ENCODE data around the gene USP9X.

USP9X gene

DNA sequence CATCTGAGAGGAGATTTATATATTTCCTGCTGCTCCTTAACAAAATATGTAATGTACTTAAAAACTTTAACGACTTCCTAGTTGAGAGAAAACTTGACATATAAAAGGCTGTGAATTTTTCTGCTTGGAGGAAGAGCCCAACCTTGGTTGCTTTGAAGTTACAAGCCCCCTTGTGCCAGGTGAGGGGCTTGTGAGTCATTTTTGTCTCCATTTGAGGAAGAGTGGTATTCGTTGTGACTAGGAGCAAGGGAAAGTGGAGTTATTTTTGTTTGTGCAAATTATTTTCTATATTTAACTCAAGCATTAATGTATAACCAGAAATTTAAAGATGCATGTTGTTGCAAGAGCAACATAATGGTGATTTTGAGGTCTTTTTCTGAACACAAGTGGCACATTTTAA is 149.7 kb downstream of the USP9X start:
- Histone ChIP-seq H3K36me3 (ENCODE audit: control insufficient read depth, insufficient read depth, low read length) (peaks cover 2% of the 10 kb centered on the region; the same call in 1 of the 2 replicates), H3K27ac (ENCODE audit: low read length) (no peak overlapping the region), H3K27me3 (ENCODE audit: control insufficient read depth, insufficient read depth, low read length) (no peaks in the 10 kb centered on the region), H3K4me1 (ENCODE audit: control insufficient read depth, insufficient read depth, low read length) (no peaks in the 10 kb centered on the region), H3K9me3 (ENCODE audit: control insufficient read depth, insufficient read depth, low read length) (no peaks in the 10 kb centered on the region), H3K4me3 (ENCODE audit: low read length) (no peak overlapping the region)
- WGBS (ENCODE audit: insufficient coverage, insufficient read length): no CpG with 5 or more reads among the region's 2 CpGs
- DNase-seq (ENCODE audit: low read depth, low spot score): no peak

DNA sequence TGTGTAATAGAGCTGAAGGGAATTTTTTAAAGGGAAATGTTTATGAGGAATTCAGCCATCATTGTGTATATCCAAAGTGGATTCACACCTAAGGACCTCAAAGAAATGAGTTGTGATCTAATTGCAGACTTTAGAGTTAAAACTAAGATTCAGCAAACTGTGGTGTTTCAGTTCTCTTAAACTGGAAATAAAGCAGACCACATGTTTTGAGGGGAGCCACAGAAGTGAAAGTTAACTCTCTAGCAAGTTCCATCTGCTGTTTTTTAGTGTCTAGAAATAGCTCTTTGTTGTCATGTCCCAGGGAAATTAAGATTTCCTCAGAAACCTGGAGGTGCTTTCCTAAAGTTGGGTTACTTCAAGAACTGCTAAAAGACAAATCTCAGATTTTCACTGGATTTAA is 151.4 kb downstream of the USP9X start:
- no peaks in the 10 kb centered on the region for H3K9me3 ChIP-seq (ENCODE audit: control insufficient read depth, insufficient read depth, low read length)
- no peak for DNase-seq (ENCODE audit: low read depth, low spot score)
- no peaks in the 10 kb centered on the region for H3K27me3 ChIP-seq (ENCODE audit: control insufficient read depth, insufficient read depth, low read length)
- no peak overlapping the region for H3K4me3 ChIP-seq (ENCODE audit: low read length)
- no peaks in the 10 kb centered on the region for H3K4me1 ChIP-seq (ENCODE audit: control insufficient read depth, insufficient read depth, low read length)
- no peak overlapping the region for H3K27ac ChIP-seq (ENCODE audit: low read length)
- H3K36me3 ChIP-seq (ENCODE audit: control insufficient read depth, insufficient read depth, low read length): peaks cover 2% of the 10 kb centered on the region; the same call in 1 of the 2 replicates

DNA sequence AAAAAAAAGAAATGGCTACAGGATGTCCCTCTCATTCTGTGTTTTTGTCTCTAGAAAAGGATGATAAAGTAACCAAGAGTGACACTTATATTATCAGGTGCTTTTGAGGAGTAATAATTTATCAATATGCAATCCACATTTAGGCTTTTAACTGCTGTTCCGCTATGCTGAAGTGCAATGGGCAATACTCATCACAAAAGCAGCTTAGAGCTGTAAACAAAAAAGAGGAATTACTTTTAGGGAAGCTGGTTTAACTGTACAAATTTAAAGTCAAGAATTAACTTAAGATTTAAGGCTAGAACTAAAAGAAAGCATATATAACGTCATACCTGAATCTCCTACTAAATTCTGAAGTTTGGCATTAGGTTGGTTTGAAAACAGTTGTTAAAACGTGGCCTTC is 155.3 kb downstream of the USP9X start:
- H3K9me3 ChIP-seq (ENCODE audit: control insufficient read depth, insufficient read depth, low read length): no peaks in the 10 kb centered on the region
- H3K4me3 ChIP-seq (ENCODE audit: low read length): no peak overlapping the region
- H3K27ac ChIP-seq (ENCODE audit: low read length): no peak overlapping the region
- H3K4me1 ChIP-seq (ENCODE audit: control insufficient read depth, insufficient read depth, low read length): no peaks in the 10 kb centered on the region
- no peak for DNase-seq (ENCODE audit: low read depth, low spot score)
- H3K36me3 ChIP-seq (ENCODE audit: control insufficient read depth, insufficient read depth, low read length): no peaks in the 10 kb centered on the region
- H3K27me3 ChIP-seq (ENCODE audit: control insufficient read depth, insufficient read depth, low read length): no peaks in the 10 kb centered on the region
- WGBS (ENCODE audit: insufficient coverage, insufficient read length): no CpG with 5 or more reads among the region's 3 CpGs

DNA sequence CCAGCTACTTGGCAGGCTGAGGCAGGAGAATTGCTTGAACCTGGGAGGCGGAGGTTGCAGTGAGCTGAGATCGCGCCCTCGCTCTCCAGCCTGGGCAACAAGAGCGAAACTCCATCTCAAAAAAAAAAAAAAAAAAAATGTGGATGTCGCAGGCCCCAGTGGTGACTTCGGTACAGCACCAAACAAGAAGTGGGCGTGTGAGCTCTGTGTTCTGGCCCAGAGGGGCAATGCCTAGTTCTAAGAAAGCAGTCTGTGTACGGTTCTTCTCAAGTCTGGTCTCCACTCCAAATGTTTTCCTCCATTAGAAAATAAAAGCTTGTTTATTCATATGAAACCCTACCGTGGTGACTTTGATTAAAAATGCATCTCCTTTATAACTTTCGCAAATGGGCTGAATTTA is 156.7 kb downstream of the USP9X start:
- no peak overlapping the region for H3K27ac ChIP-seq (ENCODE audit: low read length)
- no CpG with 5 or more reads among the region's 11 CpGs for WGBS (ENCODE audit: insufficient coverage, insufficient read length)
- no peaks in the 10 kb centered on the region for H3K9me3 ChIP-seq (ENCODE audit: control insufficient read depth, insufficient read depth, low read length)
- no peaks in the 10 kb centered on the region for H3K36me3 ChIP-seq (ENCODE audit: control insufficient read depth, insufficient read depth, low read length)
- H3K4me3 ChIP-seq (ENCODE audit: low read length): no peak overlapping the region
- H3K4me1 ChIP-seq (ENCODE audit: control insufficient read depth, insufficient read depth, low read length): no peaks in the 10 kb centered on the region
- H3K27me3 ChIP-seq (ENCODE audit: control insufficient read depth, insufficient read depth, low read length): no peaks in the 10 kb centered on the region
- no peak for DNase-seq (ENCODE audit: low read depth, low spot score)

DNA sequence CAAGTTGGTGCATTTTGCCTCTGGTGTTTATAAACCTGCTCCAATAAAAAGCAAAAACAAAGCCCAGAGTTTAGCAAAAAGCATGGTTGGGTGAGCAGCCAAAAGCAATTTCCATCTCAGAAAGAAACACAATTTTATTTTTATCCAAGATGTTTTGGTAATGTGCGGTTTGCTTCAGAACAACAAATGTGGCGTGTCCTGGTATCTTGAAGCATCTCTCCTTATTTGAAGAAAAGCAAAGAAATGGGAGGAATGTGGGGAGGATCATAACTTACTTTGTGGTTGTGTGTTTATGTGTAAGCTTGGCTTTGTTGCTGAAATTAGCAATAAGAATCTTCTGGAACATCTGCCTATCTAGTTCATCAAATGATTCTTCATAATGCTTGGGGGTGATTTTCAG is 160.4 kb downstream of the USP9X start:
- Histone ChIP-seq H3K4me3 (ENCODE audit: low read length) (no peak overlapping the region), H3K9me3 (ENCODE audit: control insufficient read depth, insufficient read depth, low read length) (no peaks in the 10 kb centered on the region), H3K36me3 (ENCODE audit: control insufficient read depth, insufficient read depth, low read length) (no peaks in the 10 kb centered on the region), H3K27me3 (ENCODE audit: control insufficient read depth, insufficient read depth, low read length) (no peaks in the 10 kb centered on the region), H3K4me1 (ENCODE audit: control insufficient read depth, insufficient read depth, low read length) (no peaks in the 10 kb centered on the region), H3K27ac (ENCODE audit: low read length) (no peak overlapping the region)
- DNase-seq (ENCODE audit: low read depth, low spot score): no peak
- WGBS (ENCODE audit: insufficient coverage, insufficient read length): no CpG with 5 or more reads among the region's 2 CpGs

DNA sequence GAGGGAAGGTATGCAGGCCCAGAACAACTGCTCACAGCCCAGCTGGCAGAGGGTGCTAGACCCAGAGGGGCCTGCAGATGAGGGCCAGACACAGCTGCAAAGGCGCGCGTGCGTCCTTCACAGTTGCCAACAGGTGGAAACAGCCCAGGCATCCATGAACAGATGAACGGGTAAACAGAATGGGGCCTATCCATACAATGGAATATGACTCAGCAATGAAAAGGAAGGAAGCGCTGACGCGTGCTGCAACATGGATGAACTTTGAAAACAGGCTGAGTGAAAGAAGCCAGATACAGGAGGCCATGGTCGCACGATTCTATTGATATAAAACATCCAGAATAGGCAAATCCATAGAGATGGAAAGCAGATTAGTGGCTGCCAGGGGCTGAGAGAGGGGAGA is 165.6 kb downstream of the USP9X start:
- no CpG with 5 or more reads among the region's 10 CpGs for WGBS (ENCODE audit: insufficient coverage, insufficient read length)
- Histone ChIP-seq H3K36me3 (ENCODE audit: control insufficient read depth, insufficient read depth, low read length) (no peaks in the 10 kb centered on the region), H3K4me1 (ENCODE audit: control insufficient read depth, insufficient read depth, low read length) (no peaks in the 10 kb centered on the region), H3K4me3 (ENCODE audit: low read length) (no peak overlapping the region), H3K27ac (ENCODE audit: low read length) (no peak overlapping the region), H3K9me3 (ENCODE audit: control insufficient read depth, insufficient read depth, low read length) (no peaks in the 10 kb centered on the region), H3K27me3 (ENCODE audit: control insufficient read depth, insufficient read depth, low read length) (no peaks in the 10 kb centered on the region)
- DNase-seq (ENCODE audit: low read depth, low spot score): no peak

DNA sequence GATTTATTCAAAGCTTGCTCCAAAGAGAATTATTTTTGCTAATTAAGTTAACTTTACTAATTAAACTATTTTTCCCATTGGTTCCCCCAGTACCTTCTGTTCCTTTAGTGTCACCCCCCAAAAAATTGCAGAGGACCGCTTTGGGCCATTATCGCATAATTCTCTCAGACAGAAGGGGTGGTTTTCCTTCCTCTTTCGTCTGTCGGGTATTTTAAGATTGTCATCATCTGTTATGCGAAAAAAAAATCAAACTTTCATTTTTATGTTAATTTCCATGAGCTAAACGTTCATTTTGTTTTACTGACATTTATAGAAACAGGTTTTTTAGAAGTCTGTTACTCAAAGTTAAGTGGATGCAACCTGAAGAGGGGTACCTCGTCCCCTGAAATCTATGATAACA is 172.6 kb downstream of the USP9X start:
- Histone ChIP-seq H3K27me3 (ENCODE audit: control insufficient read depth, insufficient read depth, low read length) (no peaks in the 10 kb centered on the region), H3K4me3 (ENCODE audit: low read length) (no peak overlapping the region), H3K9me3 (ENCODE audit: control insufficient read depth, insufficient read depth, low read length) (no peaks in the 10 kb centered on the region), H3K27ac (ENCODE audit: low read length) (no peak overlapping the region), H3K4me1 (ENCODE audit: control insufficient read depth, insufficient read depth, low read length) (no peaks in the 10 kb centered on the region), H3K36me3 (ENCODE audit: control insufficient read depth, insufficient read depth, low read length) (no peaks in the 10 kb centered on the region)
- no peak for DNase-seq (ENCODE audit: low read depth, low spot score)
- no CpG with 5 or more reads among the region's 7 CpGs for WGBS (ENCODE audit: insufficient coverage, insufficient read length)

DNA sequence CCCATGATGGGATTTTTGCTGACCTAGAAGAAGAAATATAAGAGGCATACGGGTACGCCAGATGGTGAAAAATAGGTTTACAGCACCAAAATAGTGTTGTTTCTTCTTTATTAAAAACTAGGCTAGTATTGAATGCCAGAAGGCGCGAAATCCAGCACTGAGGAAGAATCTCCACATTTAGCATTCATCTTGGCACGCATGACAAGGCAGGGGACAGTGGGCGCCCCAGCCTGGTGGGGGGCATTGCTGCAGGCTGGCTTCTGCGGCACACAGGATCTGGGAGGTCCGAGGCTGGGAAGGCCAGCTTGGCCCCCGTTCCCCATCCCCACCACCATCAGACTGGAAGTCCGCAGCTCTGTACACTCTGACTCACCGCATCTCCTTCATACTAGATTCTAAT is 173.0 kb downstream of the USP9X start:
- Histone ChIP-seq H3K27me3 (ENCODE audit: control insufficient read depth, insufficient read depth, low read length) (no peaks in the 10 kb centered on the region), H3K27ac (ENCODE audit: low read length) (no peak overlapping the region), H3K4me3 (ENCODE audit: low read length) (no peak overlapping the region), H3K4me1 (ENCODE audit: control insufficient read depth, insufficient read depth, low read length) (no peaks in the 10 kb centered on the region), H3K9me3 (ENCODE audit: control insufficient read depth, insufficient read depth, low read length) (no peaks in the 10 kb centered on the region), H3K36me3 (ENCODE audit: control insufficient read depth, insufficient read depth, low read length) (no peaks in the 10 kb centered on the region)
- no CpG with 5 or more reads among the region's 11 CpGs for WGBS (ENCODE audit: insufficient coverage, insufficient read length)
- DNase-seq (ENCODE audit: low read depth, low spot score): no peak

DNA sequence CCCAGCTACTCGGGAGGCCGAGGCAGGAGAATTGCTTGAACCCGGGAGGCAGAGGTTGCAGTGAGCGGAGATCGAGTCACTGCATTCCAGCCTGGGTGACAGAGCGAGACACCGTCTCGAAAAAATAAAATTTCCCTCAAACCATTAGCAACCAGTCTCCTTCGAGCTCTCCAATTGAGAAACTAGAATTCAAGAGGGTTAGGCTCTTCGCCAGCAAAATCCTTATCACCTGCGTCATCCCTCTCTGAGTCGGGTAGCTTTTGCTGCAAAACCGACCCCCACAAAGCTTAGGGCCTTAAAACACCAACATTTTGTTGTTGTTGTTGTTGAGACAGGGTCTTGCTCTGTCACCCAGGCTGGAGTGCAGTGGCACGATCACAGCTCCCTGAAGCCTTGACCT is 173.6 kb downstream of the USP9X start:
- H3K27ac ChIP-seq (ENCODE audit: low read length): no peak overlapping the region
- no peak overlapping the region for H3K4me3 ChIP-seq (ENCODE audit: low read length)
- no peaks in the 10 kb centered on the region for H3K9me3 ChIP-seq (ENCODE audit: control insufficient read depth, insufficient read depth, low read length)
- no peak for DNase-seq (ENCODE audit: low read depth, low spot score)
- H3K27me3 ChIP-seq (ENCODE audit: control insufficient read depth, insufficient read depth, low read length): no peaks in the 10 kb centered on the region
- H3K36me3 ChIP-seq (ENCODE audit: control insufficient read depth, insufficient read depth, low read length): no peaks in the 10 kb centered on the region
- no peaks in the 10 kb centered on the region for H3K4me1 ChIP-seq (ENCODE audit: control insufficient read depth, insufficient read depth, low read length)
- WGBS (ENCODE audit: insufficient coverage, insufficient read length): no CpG with 5 or more reads among the region's 14 CpGs

DNA sequence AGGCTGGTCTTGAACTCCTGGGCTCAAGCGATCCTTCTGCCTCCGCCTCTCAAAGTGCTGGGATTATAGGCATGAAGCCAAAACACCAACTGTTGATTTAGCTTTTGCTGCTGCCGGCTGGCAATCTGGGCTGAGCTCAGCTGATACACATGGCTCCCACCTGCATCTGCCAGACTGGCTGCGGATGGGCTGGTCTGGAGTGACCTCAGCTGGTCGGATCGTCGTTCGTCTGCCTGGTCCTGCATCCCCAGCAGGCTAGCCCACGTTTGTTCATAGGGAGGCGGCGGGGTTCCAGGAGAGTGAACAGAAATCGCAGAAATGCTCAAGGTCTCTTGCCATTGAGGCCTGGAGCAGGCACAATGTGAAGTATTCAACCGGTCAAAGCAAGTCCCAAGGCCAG is 174.3 kb downstream of the USP9X start:
- Histone ChIP-seq H3K9me3 (ENCODE audit: control insufficient read depth, insufficient read depth, low read length) (no peaks in the 10 kb centered on the region), H3K4me1 (ENCODE audit: control insufficient read depth, insufficient read depth, low read length) (no peaks in the 10 kb centered on the region), H3K27ac (ENCODE audit: low read length) (no peak overlapping the region), H3K4me3 (ENCODE audit: low read length) (no peak overlapping the region), H3K27me3 (ENCODE audit: control insufficient read depth, insufficient read depth, low read length) (no peaks in the 10 kb centered on the region), H3K36me3 (ENCODE audit: control insufficient read depth, insufficient read depth, low read length) (no peaks in the 10 kb centered on the region)
- no peak for DNase-seq (ENCODE audit: low read depth, low spot score)
- no CpG with 5 or more reads among the region's 13 CpGs for WGBS (ENCODE audit: insufficient coverage, insufficient read length)

DNA sequence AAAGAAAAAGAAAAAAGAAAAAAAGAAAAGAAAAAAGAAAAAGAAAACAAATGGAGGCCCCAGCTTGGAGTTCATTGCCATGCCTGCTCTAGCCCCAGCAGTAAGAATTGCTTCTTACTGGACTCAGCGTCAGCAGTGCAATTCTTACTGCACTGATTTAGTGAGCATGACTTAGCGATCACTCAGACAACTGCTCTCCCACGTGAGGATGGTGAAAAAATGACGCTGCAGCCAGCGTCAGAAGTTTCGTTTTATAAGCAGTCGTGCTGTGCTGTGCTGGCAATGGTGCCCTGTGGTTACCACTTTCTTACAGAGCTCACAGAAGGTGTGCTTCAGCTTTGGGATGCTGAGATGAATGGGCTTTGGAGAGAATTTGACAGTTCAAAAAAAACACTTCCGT is 180.4 kb downstream of the USP9X start:
- Histone ChIP-seq H3K27ac (ENCODE audit: low read length) (no peak overlapping the region), H3K36me3 (ENCODE audit: control insufficient read depth, insufficient read depth, low read length) (no peaks in the 10 kb centered on the region), H3K4me1 (ENCODE audit: control insufficient read depth, insufficient read depth, low read length) (no peaks in the 10 kb centered on the region), H3K27me3 (ENCODE audit: control insufficient read depth, insufficient read depth, low read length) (no peaks in the 10 kb centered on the region), H3K4me3 (ENCODE audit: low read length) (no peak overlapping the region), H3K9me3 (ENCODE audit: control insufficient read depth, insufficient read depth, low read length) (no peaks in the 10 kb centered on the region)
- no CpG with 5 or more reads among the region's 8 CpGs for WGBS (ENCODE audit: insufficient coverage, insufficient read length)
- no peak for DNase-seq (ENCODE audit: low read depth, low spot score)

All from iPS DF 6.9 (cell line).